ENCODE results near the gene EGFL7.

GRCh38 chr9:136619742-136620440 lies 42.8 kb upstream of the EGFL7 start:
- no peak for TF ChIP-seq CTCF (conservative IDR thresholded peaks at IDR 0.05 in 1 of 2, IDR thresholded peaks at IDR 0.05 in 1 of 2; ENCODE audit: extremely low read depth in 1 of 2, insufficient read depth in 1 of 2, low read depth in 1 of 2, low read length in 2 of 2)
- no peak for TF ChIP-seq EZH2 (IDR thresholded peaks at IDR 0.05; ENCODE audit: borderline replicate concordance, low read length)
